GM19463 (cell line): ENCODE results near the gene EIF4E1B.
"Not testable (repeated sequence)": the region's sequence is repeated elsewhere in the genome, so short reads cannot be mapped to it uniquely, and the experiment has no call there.

ENCODE experiments used
- ATAC-seq: cut with Tn5 transposase; IDR thresholded peaks from one replicate; pipeline ENCODE4 v1.9.1; 2021; ENCODE audit warnings: mild to moderate bottlenecking, moderate library complexity; ENCODE audit not compliant: unreplicated experiment

EIF4E1B gene

GRCh38 chr5:176629853-176630680, at the start of gene EIF4E1B, which contains the start of gene SNCB:
EIF4E1B (plus strand) TSS chr5:176630675; CDS start chr5:176642788, 12,113 bp downstream.
SNCB (minus strand) TSS chr5:176630534; CDS start chr5:176629654, 880 bp downstream.
- peak; percentile 48 for ATAC-seq

GRCh38 chr5:176581361-176581760, 49.1 kb upstream of the EIF4E1B start:
- ATAC-seq = no peak

- no peak for ATAC-seq
Observed at GRCh38 chr5:176583076-176583475, 47.4 kb upstream of the EIF4E1B start.

GRCh38 chr5:176587398-176587797, 43.1 kb upstream of the EIF4E1B start:
- no peak for ATAC-seq

- no peak for ATAC-seq
Observed at GRCh38 chr5:176588297-176588696, 42.2 kb upstream of the EIF4E1B start.

GRCh38 chr5:176589039-176589769, 41.3 kb upstream of the EIF4E1B start:
- ATAC-seq = no peak

GRCh38 chr5:176590035-176590717, 40.3 kb upstream of the EIF4E1B start:
- ATAC-seq = no peak

- not testable (repeated sequence) for ATAC-seq
Observed at GRCh38 chr5:176591667-176592066, 38.8 kb upstream of the EIF4E1B start.

GRCh38 chr5:176592573-176592972, 37.9 kb upstream of the EIF4E1B start:
- no peak for ATAC-seq

- ATAC-seq = no peak
Observed at GRCh38 chr5:176593273-176593869, 37.1 kb upstream of the EIF4E1B start.

- no peak for ATAC-seq
Observed at GRCh38 chr5:176594554-176594953, 35.9 kb upstream of the EIF4E1B start.

- no peak for ATAC-seq
Observed at GRCh38 chr5:176595386-176595943, 35.0 kb upstream of the EIF4E1B start.

- no peak for ATAC-seq
Observed at GRCh38 chr5:176596069-176596644, 34.3 kb upstream of the EIF4E1B start.

- peak; percentile 60 for ATAC-seq
Observed at GRCh38 chr5:176596689-176597416, 33.6 kb upstream of the EIF4E1B start.

GRCh38 chr5:176597417-176598389, 32.8 kb upstream of the EIF4E1B start:
- ATAC-seq = no peak

GRCh38 chr5:176599749-176600430, 30.6 kb upstream of the EIF4E1B start:
- not testable (repeated sequence) for ATAC-seq

GRCh38 chr5:176601901-176602482, 28.5 kb upstream of the EIF4E1B start:
- no peak for ATAC-seq
